Glutamatergic neuron (in vitro differentiated cells): Measurements from ENCODE around the gene FOSL2. TPM values are rescaled to one million over a fixed set of nuclear protein-coding genes. Genes with fewer than 3 reads are reported as not detected.
"Not testable (repeated sequence)": the region's sequence is repeated elsewhere in the genome, so short reads cannot be mapped to it uniquely, and the experiment has no call there.

ENCODE experiments used
- DNase-seq: peaks from one replicate; pipeline ENCODE4 v3.0.0; 2022
- H3K27ac Mint-ChIP-seq: one replicate; pipeline ENCODE4 v1.8.0; 2020; ENCODE audit warnings: mild to moderate bottlenecking, mixed read lengths, inconsistent platforms; ENCODE audit not compliant: unreplicated experiment
- H3K27me3 Mint-ChIP-seq: one replicate; pipeline ENCODE4 v1.8.0; 2020; ENCODE audit warnings: mild to moderate bottlenecking, moderate library complexity, mixed read lengths, inconsistent platforms; ENCODE audit not compliant: unreplicated experiment
- H3K36me3 Mint-ChIP-seq: one replicate; pipeline ENCODE4 v1.8.0; 2020; ENCODE audit warnings: mild to moderate bottlenecking, mixed read lengths, inconsistent platforms; ENCODE audit not compliant: unreplicated experiment
- H3K4me1 Mint-ChIP-seq: one replicate; pipeline ENCODE4 v1.8.0; 2020; ENCODE audit warnings: mild to moderate bottlenecking, low read depth, mixed read lengths, inconsistent platforms; ENCODE audit not compliant: unreplicated experiment
- H3K4me3 Mint-ChIP-seq: one replicate; pipeline ENCODE4 v1.8.0; 2020; ENCODE audit warnings: mild to moderate bottlenecking, mixed read lengths, inconsistent platforms; ENCODE audit not compliant: unreplicated experiment
- H3K9me3 Mint-ChIP-seq: one replicate; pipeline ENCODE4 v1.8.0; 2020; ENCODE audit warnings: mild to moderate bottlenecking, moderate library complexity, mixed read lengths, inconsistent platforms; ENCODE audit not compliant: unreplicated experiment
- total RNA-seq: library from RNA; stranded (reverse); fragmentation: NEBNext Ultra II Directional; extraction: Animal tissue kit (Norgen Biotek cat#: 25700); gene quantifications from one replicate; pipeline ENCODE4 v1.2.1, GENCODE V29; 2021; ENCODE audit not compliant: unreplicated experiment
- TF ChIP-seq, protein P1 (sequence below): fragments of 200-600 bp; sonication (generic); IDR thresholded peaks from one replicate; pipeline ENCODE4 v1.5.0; 2021; ENCODE audit not compliant: partially characterized antibody, unreplicated experiment

The FOSL2 gene
- total RNA-seq, 1 donor from 2014 or later, result 2.6 TPM

- Mint-ChIP-seq H3K9me3 (peaks cover 1% of the 10 kb centered on the region), H3K27me3 (peaks cover 2% of the 10 kb centered on the region), H3K36me3 (no peaks in the 10 kb centered on the region), H3K27ac (no peak overlapping the region), H3K4me3 (no peak overlapping the region), H3K4me1 (no peaks in the 10 kb centered on the region)
- no peak for DNase-seq
- TF ChIP-seq, protein P1, sequence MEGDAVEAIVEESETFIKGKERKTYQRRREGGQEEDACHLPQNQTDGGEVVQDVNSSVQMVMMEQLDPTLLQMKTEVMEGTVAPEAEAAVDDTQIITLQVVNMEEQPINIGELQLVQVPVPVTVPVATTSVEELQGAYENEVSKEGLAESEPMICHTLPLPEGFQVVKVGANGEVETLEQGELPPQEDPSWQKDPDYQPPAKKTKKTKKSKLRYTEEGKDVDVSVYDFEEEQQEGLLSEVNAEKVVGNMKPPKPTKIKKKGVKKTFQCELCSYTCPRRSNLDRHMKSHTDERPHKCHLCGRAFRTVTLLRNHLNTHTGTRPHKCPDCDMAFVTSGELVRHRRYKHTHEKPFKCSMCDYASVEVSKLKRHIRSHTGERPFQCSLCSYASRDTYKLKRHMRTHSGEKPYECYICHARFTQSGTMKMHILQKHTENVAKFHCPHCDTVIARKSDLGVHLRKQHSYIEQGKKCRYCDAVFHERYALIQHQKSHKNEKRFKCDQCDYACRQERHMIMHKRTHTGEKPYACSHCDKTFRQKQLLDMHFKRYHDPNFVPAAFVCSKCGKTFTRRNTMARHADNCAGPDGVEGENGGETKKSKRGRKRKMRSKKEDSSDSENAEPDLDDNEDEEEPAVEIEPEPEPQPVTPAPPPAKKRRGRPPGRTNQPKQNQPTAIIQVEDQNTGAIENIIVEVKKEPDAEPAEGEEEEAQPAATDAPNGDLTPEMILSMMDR, result no peak
Observed at GRCh38 chr2:28366496-28367282, 26.0 kb upstream of the FOSL2 start.

GRCh38 chr2:28367667-28368356 lies 24.8 kb upstream of the FOSL2 start:
- Mint-ChIP-seq H3K27ac (no peak overlapping the region), H3K36me3 (no peaks in the 10 kb centered on the region), H3K27me3 (peaks cover 2% of the 10 kb centered on the region), H3K9me3 (no peaks in the 10 kb centered on the region), H3K4me1 (no peaks in the 10 kb centered on the region), H3K4me3 (no peak overlapping the region)
- no peak for DNase-seq
- TF ChIP-seq, protein P1, result no peak

- Mint-ChIP-seq H3K4me1 (no peaks in the 10 kb centered on the region), H3K27ac (no peak overlapping the region), H3K36me3 (no peaks in the 10 kb centered on the region), H3K27me3 (peaks cover 2% of the 10 kb centered on the region), H3K4me3 (no peak overlapping the region), H3K9me3 (no peaks in the 10 kb centered on the region)
- DNase-seq, result no peak
- TF ChIP-seq, protein P1, result no peak
Observed at GRCh38 chr2:28368357-28368798, 24.3 kb upstream of the FOSL2 start.

- no peak overlapping the region for H3K27ac Mint-ChIP-seq
- H3K9me3 Mint-ChIP-seq, result no peaks in the 10 kb centered on the region
- no peaks in the 10 kb centered on the region for H3K4me1 Mint-ChIP-seq
- H3K4me3 Mint-ChIP-seq, result no peak overlapping the region
- no peaks in the 10 kb centered on the region for H3K36me3 Mint-ChIP-seq
- H3K27me3 Mint-ChIP-seq, result peaks cover 2% of the 10 kb centered on the region
- no peak for DNase-seq
- TF ChIP-seq, protein P1, result no peak
Observed at GRCh38 chr2:28369358-28369757, 23.3 kb upstream of the FOSL2 start.

- H3K9me3 Mint-ChIP-seq, result no peaks in the 10 kb centered on the region
- H3K4me3 Mint-ChIP-seq, result no peak overlapping the region
- TF ChIP-seq, protein P1, result no peak
- no peaks in the 10 kb centered on the region for H3K36me3 Mint-ChIP-seq
- H3K27ac Mint-ChIP-seq, result no peak overlapping the region
- H3K4me1 Mint-ChIP-seq, result no peaks in the 10 kb centered on the region
- no peak for DNase-seq
- H3K27me3 Mint-ChIP-seq, result peaks cover 2% of the 10 kb centered on the region
Observed at GRCh38 chr2:28370354-28370753, 22.3 kb upstream of the FOSL2 start.

GRCh38 chr2:28371728-28372127 lies 20.9 kb upstream of the FOSL2 start:
- not testable (repeated sequence) for DNase-seq, H3K27me3 Mint-ChIP-seq, H3K4me1 Mint-ChIP-seq, H3K27ac Mint-ChIP-seq, H3K9me3 Mint-ChIP-seq, H3K4me3 Mint-ChIP-seq, H3K36me3 Mint-ChIP-seq
